ENCODE results near the gene C17orf67.

DNA sequence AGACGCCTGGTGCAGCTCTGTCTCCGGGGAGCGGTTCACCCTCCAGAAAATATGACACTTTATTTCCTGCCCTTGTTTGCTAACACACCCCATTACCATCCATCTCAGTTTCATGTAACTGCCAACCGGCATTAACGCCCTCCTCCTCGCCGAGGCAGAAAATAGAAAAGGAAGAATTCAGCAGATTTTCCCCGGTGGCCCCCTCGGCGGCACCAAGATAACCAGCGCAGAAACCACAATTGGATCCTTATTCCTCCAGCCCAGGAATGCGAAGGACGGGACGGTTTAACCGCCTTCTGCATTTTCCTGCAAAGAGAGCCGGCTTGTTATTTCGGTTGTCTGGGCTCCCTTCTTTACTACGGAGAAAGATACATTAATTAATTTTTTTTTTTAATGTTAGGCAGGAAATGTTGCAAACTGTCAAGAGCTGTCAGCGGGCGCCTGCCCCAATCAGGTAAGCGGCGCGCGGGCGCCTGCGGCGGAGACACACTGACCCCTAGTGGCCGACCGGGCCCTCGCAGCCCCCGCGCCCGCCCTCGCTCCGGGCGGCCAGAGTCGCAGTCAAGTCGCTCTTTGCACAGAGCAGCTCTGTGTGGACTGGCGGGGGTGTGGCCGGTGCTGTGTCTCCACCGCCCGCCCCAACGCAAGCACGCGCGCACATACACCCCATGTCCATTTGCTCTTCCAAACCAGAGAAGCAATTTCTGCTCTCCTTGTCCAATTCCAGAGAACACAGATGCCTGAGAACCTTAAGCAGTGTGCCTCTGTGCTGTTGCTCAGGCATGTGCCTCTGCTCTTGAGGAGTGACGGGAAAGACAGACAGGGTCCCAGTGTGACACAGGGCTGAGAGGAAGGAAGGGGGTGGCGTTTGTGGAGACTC is 53.6 kb downstream of the C17orf67 start:
- TF ChIP-seq, protein P1, sequence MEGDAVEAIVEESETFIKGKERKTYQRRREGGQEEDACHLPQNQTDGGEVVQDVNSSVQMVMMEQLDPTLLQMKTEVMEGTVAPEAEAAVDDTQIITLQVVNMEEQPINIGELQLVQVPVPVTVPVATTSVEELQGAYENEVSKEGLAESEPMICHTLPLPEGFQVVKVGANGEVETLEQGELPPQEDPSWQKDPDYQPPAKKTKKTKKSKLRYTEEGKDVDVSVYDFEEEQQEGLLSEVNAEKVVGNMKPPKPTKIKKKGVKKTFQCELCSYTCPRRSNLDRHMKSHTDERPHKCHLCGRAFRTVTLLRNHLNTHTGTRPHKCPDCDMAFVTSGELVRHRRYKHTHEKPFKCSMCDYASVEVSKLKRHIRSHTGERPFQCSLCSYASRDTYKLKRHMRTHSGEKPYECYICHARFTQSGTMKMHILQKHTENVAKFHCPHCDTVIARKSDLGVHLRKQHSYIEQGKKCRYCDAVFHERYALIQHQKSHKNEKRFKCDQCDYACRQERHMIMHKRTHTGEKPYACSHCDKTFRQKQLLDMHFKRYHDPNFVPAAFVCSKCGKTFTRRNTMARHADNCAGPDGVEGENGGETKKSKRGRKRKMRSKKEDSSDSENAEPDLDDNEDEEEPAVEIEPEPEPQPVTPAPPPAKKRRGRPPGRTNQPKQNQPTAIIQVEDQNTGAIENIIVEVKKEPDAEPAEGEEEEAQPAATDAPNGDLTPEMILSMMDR (IDR thresholded peaks at IDR 0.05), result peak; percentile 65 to 88 (median 86)
- TF ChIP-seq POLR2AphosphoS5 (IDR thresholded peaks at IDR 0.05), result no peak
